HAP-1 (cell line): ENCODE results near the gene STK38L.

Experiments
- DNase-seq, 2 experiments: peaks; one replicate each; pipeline ENCODE4 v3.0.0-alpha.2; 2016 to 2020; ENCODE audit warnings: low spot score in 2 of 2
- H3K27me3 ChIP-seq: fragments of 250-450 bp; sonication (Bioruptor Pico); 2 replicates; pipeline ENCODE4 v1.5.1; 2020; ENCODE audit warnings: low read depth, mild to moderate bottlenecking, moderate library complexity
- H3K36me3 ChIP-seq: fragments of 250-450 bp; sonication (Bioruptor Pico); replicated peaks from 2 replicates; pipeline ENCODE4 v1.5.1; 2020; ENCODE audit warnings: mild to moderate bottlenecking
- H3K4me1 ChIP-seq: fragments of 250-450 bp; sonication (Bioruptor Pico); 2 replicates; pipeline ENCODE4 v1.5.1; 2020; ENCODE audit warnings: mild to moderate bottlenecking
- H3K4me3 ChIP-seq: fragments of 250-450 bp; sonication (Bioruptor Pico); 2 replicates; pipeline ENCODE4 v1.5.1; 2020; ENCODE audit warnings: mild to moderate bottlenecking, moderate library complexity
- H3K9me3 ChIP-seq: fragments of 250-450 bp; sonication (Bioruptor Pico); 2 replicates; pipeline ENCODE4 v1.5.1; 2020; ENCODE audit warnings: mild to moderate bottlenecking, moderate library complexity
- in situ Hi-C: fragments of 300-500 bp; cut with MboI; formaldehyde crosslinking; loops from 3 replicates; pipeline ENCODE4 v1.14.3; 2020; ENCODE audit warnings: low sequenced_read_pairs, inconsistent platforms, mixed read lengths

The STK38L gene

DNA sequence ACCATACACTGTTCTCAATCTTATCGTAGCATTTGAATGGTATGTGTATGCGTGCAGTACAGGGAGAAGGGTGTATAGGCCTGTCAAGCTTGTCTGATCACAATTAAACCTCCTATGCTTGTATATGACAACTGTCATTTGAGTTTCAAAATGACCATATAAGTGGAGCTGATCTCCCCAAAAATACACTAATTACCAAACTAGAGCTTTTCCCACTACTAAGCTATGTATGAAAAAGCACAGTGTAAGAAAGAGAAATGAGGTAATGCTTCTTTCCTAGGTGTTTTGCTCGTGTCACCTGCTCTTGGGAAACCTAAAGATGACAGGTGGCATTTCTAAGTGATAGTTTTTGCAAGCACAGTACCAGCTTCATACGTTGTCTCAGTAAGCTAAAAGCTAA is 1.1 kb upstream of the STK38L start:
- no peaks in the 10 kb centered on the region for H3K36me3 ChIP-seq
- no peak overlapping the region for H3K4me3 ChIP-seq
- no peaks in the 10 kb centered on the region for H3K9me3 ChIP-seq
- in situ Hi-C loops: loop anchor here (10.0 kb wide), 1 partner anchor 52 kb away; no protein-coding TSS in a partner anchor
- no peak for DNase-seq
- peaks cover 25% of the 10 kb centered on the region for H3K4me1 ChIP-seq
- no peaks in the 10 kb centered on the region for H3K27me3 ChIP-seq

DNA sequence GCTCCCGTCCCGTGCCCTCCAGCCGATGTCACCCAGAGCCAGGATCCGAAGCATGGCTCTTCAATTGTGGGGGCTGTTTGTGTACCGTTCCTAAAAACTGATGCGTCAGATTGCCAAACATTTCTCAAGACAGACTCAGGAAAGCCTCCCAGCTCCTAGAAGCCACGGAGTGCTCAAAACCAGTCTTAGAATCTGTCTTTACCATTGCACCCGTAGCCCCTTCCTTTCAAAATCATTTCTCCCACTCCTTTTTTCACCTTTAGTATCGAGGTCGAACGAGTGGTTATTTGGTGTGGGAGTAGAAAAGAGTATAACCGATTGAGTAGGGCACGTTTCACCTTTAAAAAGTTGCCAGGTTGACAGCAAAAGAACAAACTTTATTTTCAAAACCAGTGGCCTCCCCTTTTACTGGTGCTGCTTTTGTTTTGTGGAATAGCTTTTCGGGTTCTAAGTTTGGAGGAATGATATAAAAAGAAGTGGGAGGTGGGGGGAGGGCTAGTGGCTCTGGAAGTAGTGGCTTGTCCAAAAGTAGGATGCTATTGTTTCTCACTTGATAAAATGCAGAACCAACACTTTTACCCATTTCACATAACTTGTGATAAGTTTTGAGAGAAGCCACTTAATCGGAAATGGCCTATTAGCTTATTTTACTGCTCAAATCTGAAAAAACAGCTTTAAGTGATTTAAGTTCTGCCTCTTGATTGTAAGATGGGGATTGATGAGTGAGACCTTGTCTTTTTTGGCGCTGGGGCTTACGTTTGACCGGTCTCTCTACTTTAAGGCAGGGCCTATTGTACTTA is 803 bp downstream of the STK38L start:
- Histone ChIP-seq H3K9me3 (no peaks in the 10 kb centered on the region), H3K4me1 (peaks cover 25% of the 10 kb centered on the region)
- in situ Hi-C loops: loop anchor here (10.0 kb wide), 1 partner anchor 50 kb away; no protein-coding TSS in a partner anchor

DNA sequence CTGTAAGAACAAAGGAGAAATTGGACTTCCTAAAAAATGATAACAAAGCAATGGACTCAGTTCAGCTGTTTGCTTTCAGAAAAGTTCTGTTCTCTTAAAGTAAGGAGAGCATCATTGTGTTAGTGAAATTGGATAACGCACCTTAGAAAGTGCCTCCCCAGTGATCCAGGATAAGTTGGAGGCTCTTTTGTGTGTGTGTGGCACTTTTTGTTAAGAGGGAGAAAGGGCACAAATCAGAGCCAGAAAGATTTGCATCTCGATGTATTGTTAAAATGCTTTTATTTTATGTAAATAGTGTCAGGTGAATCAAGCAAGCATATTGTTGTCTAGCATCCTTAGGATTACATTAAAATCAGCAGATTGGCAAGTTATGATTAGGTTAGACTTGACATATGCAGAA is 2.1 kb downstream of the STK38L start:
- Histone ChIP-seq H3K27me3 (no peaks in the 10 kb centered on the region), H3K4me1 (peaks cover 25% of the 10 kb centered on the region), H3K9me3 (no peaks in the 10 kb centered on the region), H3K4me3 (no peak overlapping the region), H3K36me3 (no peaks in the 10 kb centered on the region)
- peak; percentile 36 to 67 for DNase-seq
- in situ Hi-C loops: loop anchor here (10.0 kb wide), 1 partner anchor 49 kb away; no protein-coding TSS in a partner anchor

More for the DNA sequence above, 803 bp downstream of the STK38L start:
- DNase-seq: peak in 1 of 2 experiments; percentile 14
- Histone ChIP-seq H3K4me3 (peak overlapping the region; percentile 71), H3K27me3 (no peaks in the 10 kb centered on the region), H3K36me3 (no peaks in the 10 kb centered on the region)

DNA sequence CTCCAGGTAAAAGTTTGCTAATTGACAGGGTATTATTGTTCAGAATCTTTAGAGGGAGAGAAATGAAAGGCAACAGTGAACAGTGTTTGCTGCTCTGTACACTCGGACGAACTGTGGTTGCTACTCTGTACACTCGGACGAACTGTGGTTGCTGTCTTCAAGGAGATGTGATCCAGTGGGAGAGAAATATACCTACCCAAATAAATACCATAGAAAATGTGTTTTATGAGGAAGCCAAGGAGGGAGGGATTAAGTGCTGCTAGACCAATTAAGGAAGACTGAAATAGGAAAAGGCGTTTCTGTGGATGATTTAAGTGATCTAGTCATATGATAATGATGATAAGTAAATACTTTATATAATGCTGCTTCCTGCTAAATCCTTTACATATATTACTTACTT is 2.7 kb downstream of the STK38L start:
- no peaks in the 10 kb centered on the region for H3K27me3 ChIP-seq
- peak; percentile 16 to 49 for DNase-seq
- no peaks in the 10 kb centered on the region for H3K9me3 ChIP-seq
- in situ Hi-C loops: loop anchor here (10.0 kb wide), 1 partner anchor 48 kb away; no protein-coding TSS in a partner anchor
- no peak overlapping the region for H3K4me3 ChIP-seq
- peaks cover 25% of the 10 kb centered on the region for H3K4me1 ChIP-seq
- H3K36me3 ChIP-seq: no peaks in the 10 kb centered on the region

DNA sequence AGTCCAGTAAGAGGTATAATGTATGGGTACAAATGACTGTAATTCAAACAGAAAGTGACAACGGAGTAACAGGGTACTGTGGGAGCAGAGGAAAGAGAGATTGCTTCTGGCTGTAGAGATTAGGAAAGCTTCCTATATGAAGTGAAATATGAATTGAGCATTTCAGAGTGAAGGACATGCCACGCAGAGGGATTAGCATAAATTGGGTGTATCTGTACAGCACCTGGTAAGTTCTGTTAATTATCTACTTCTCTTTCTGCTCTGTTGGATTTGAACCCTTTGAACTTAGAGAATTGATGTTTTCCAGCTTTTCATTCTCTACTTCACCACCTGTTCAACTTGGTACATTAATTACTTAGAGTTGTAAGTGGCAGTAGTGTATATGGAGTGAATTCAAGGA is 8.8 kb downstream of the STK38L start:
- DNase-seq: no peak
- no peak overlapping the region for H3K4me3 ChIP-seq
- in situ Hi-C loops: no loop called here

DNA sequence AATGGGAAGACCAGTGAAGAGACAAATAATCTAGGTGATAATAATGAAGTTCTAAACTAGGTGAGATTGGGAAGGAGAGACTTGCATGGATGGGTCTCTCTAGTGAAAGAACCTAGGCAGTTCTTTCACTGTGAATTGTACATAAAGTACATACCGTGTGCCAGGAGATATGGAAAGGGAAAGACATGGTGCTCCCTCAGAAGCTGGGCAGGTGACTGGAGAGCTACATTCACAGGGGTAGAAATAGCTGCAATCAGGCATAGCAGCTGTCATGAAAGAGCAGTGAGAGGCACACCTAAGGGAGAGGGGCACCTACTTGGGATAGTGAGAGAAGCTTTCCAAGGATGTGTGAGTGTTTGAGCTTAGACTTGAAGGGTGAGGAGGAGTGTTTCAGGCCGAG is 9.3 kb downstream of the STK38L start:
- in situ Hi-C loops: no loop called here
- DNase-seq: no peak
- no peak overlapping the region for H3K4me3 ChIP-seq

More for the DNA sequence above, 8.8 kb downstream of the STK38L start:
- no peaks in the 10 kb centered on the region for H3K9me3 ChIP-seq
- no peaks in the 10 kb centered on the region for H3K27me3 ChIP-seq
- peaks cover 9% of the 10 kb centered on the region for H3K4me1 ChIP-seq
- H3K36me3 ChIP-seq: no peaks in the 10 kb centered on the region

DNA sequence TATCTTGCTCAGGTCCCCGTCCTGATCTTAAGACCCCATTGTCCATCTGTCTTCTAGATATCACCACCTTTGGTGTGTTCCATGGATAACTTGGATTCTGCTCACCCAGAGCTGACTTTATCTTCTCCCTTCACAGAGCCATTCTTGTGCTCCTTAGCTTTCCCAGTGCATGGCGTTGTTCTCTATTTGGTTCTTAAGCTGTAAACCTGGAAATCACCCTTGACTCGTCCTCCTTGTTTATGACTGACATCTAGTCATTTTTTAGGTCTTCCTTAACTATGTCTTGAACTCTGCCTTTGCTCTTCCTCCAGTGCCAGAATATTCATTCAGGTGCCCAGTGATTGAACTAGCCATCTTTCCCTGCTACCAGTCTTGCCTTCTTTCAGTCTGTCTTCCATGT is 11.7 kb downstream of the STK38L start:
- Histone ChIP-seq H3K9me3 (no peaks in the 10 kb centered on the region), H3K4me1 (peaks cover 24% of the 10 kb centered on the region), H3K27me3 (no peaks in the 10 kb centered on the region), H3K4me3 (no peak overlapping the region), H3K36me3 (no peaks in the 10 kb centered on the region)
- in situ Hi-C loops: no loop called here
- DNase-seq: no peak

More for the DNA sequence above, 9.3 kb downstream of the STK38L start:
- Histone ChIP-seq H3K27me3 (no peaks in the 10 kb centered on the region), H3K4me1 (peaks cover 9% of the 10 kb centered on the region), H3K9me3 (no peaks in the 10 kb centered on the region), H3K36me3 (no peaks in the 10 kb centered on the region)

DNA sequence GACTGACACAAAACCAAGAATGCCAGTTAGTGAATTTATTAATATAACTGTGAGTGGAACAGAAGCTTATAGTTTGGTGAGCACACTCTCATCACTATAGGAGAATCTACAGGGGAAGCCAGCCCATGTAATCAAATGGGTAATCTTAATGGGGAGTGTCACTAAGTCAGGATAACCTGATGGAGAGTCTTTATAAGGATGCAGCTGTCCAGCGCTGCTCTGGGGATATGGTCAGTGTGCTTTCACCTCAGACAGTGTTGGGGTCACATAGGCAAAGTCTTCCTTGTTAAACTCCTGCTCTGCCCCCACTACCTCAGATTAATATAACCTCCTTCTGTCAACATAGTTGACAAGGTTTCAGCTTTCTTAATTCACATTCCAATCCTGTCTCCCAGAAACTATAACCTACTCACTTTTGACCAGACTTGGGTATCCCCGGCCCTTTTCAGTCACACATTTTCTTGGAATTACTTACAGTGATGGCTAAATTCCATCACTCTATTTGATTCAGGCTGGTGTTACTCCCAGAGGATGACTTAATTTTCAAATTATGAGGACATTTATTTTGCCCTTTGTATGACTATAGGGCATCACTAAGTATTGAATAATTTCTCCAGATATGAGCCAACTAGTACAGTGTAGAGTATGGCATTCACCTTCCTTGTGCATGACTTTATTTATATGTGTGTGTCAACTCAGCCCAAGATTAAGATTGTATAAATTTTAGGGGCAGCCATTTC is 13.2 kb downstream of the STK38L start:
- Histone ChIP-seq H3K4me3 (no peak overlapping the region), H3K36me3 (no peaks in the 10 kb centered on the region), H3K27me3 (no peaks in the 10 kb centered on the region), H3K4me1 (peaks cover 30% of the 10 kb centered on the region), H3K9me3 (no peaks in the 10 kb centered on the region)
- in situ Hi-C loops: no loop called here
- DNase-seq: no peak

DNA sequence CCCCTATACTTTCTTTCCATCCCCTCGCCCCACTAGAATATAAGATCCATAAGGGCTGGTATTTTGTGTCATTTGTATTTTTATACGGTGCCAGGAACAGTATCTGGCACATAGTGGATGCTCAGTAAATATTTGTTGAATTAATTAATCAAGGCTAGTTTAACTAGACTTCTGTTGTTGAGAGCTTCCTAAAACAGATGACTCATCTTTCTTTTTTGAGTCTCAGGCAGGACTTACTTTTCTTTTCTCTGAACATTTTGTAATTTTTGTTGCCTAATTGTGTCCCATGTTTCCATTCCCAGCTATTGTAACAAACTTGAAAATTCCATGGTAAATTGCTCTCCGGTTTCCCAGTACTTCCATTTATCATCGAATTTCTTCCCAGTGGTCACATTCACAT is 16.7 kb downstream of the STK38L start:
- no peaks in the 10 kb centered on the region for H3K27me3 ChIP-seq
- no peaks in the 10 kb centered on the region for H3K36me3 ChIP-seq
- H3K9me3 ChIP-seq: no peaks in the 10 kb centered on the region
- in situ Hi-C loops: no loop called here
- no peak overlapping the region for H3K4me3 ChIP-seq
- H3K4me1 ChIP-seq: peaks cover 21% of the 10 kb centered on the region
- DNase-seq: no peak

DNA sequence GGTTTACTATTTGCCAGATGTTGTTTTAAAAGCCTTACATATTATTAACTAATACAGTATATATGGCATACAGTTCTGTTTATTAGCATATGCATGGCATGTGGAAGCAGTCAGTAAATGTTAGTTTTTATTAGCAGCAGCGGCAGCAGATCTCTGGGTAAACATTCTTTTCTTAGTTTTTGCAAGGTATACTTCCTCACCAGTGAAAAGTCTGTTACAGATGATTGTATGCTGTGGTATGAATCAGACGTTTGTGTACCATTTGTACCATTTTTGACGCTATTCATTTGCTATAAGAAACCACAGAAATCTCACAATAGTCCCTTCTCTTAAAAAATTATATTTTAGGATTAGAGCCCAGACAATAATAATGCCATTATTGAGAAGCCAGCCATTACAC is 17.8 kb downstream of the STK38L start:
- no peaks in the 10 kb centered on the region for H3K9me3 ChIP-seq
- H3K36me3 ChIP-seq: no peaks in the 10 kb centered on the region
- no peak overlapping the region for H3K4me3 ChIP-seq
- peaks cover 21% of the 10 kb centered on the region for H3K4me1 ChIP-seq
- no peaks in the 10 kb centered on the region for H3K27me3 ChIP-seq
- DNase-seq: no peak
- in situ Hi-C loops: no loop called here

DNA sequence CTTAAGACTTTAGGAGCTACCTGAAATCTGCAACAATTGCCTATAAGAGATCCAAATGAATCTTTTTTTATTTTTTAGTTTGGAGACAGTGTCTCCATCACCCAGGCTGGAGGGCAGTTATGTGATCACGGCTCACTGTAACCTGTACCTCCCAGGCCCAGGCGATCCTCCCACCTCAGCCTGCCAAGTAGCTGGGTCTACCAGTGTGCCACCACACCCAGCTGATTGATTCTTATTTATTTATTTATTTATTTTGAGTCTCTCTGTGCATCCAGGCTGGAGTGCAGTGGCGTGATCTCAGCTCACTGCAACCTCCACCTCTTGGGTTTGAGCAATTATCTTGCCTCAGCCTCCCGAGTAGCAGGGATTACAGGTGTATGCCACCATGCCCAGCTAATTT is 26.1 kb downstream of the STK38L start:
- in situ Hi-C loops: no loop called here
- Histone ChIP-seq H3K27me3 (no peaks in the 10 kb centered on the region), H3K9me3 (no peaks in the 10 kb centered on the region), H3K36me3 (no peaks in the 10 kb centered on the region), H3K4me1 (peaks cover 11% of the 10 kb centered on the region), H3K4me3 (no peak overlapping the region)
- no peak for DNase-seq

DNA sequence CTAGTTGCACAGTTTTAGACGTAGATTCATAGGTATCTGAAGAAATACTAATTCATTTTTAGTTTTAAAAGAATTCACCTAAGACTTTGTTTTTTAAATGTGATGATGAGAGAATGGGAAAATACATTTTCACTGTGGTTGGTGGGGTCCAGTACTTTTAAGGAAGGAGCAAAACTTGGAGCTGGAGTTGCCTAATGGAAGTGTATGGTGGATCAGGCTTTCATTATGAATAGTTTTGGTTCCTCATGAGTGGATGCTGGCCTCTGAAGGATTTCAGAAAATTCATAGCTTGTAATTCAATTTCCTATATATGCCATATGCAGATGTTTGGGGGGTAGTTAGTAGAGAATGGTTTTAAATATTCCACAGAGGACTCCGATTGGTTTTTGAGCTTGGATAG is 27.1 kb downstream of the STK38L start:
- H3K4me1 ChIP-seq: peaks cover 18% of the 10 kb centered on the region
- DNase-seq: no peak
- H3K27me3 ChIP-seq: no peaks in the 10 kb centered on the region
- no peak overlapping the region for H3K4me3 ChIP-seq
- H3K36me3 ChIP-seq: no peaks in the 10 kb centered on the region
- no peaks in the 10 kb centered on the region for H3K9me3 ChIP-seq
- in situ Hi-C loops: no loop called here

DNA sequence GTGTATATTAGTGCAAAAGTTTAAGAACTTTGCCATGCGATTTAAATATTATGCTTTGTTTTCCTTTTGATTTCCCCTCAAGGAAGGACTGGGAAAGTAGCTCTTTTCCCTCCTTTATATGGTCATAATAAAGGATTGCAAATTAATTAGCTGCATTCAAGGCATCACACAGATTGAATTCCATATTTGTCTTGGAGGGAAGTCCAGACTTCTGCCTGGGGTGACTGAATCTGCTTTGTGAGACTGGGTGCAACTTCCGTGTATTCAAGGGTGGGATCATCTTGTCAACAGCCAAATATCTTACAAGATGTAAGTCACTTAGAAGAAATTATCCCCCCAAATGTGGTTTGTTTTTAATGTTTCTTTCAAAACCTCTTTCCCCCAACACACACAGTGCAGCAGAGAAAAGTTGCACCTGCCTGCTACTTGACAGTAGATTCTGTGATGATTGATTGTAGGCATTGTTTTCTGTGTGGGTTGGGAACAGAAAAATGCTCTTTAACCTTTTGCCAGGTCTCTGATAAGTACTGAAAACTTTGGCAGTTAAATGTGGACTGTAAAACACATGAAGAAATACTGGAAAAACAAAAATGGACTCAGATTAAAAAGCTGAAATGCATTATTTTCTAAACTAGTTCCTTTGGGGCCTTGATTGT is 28.4 kb downstream of the STK38L start:
- Histone ChIP-seq H3K4me3 (no peak overlapping the region), H3K9me3 (no peaks in the 10 kb centered on the region)
- DNase-seq: no peak

DNA sequence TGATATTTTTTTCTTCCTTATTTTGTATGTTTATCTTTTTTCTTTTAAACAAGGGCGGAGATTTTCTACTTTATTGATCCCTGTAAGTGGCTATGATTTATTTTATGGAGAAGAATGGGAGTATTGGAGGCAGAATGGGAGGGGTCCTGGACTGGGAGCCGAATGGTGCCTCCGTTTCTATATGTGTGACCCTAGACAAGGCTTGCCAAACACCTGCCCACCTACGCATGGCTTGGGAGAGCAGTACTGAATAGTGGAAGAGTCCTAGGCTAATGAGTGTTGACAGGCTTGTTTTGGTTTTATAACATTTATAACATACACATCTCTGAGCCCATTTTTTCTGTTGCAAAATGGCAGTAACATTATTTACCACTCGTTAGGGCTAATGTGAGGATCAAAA is 29.0 kb downstream of the STK38L start:
- in situ Hi-C loops: no loop called here
- Histone ChIP-seq H3K9me3 (no peaks in the 10 kb centered on the region), H3K36me3 (no peaks in the 10 kb centered on the region), H3K4me1 (peaks cover 35% of the 10 kb centered on the region), H3K4me3 (no peak overlapping the region), H3K27me3 (no peaks in the 10 kb centered on the region)
- DNase-seq: no peak

More for the DNA sequence above, 28.4 kb downstream of the STK38L start:
- in situ Hi-C loops: no loop called here
- Histone ChIP-seq H3K27me3 (no peaks in the 10 kb centered on the region), H3K4me1 (peaks cover 29% of the 10 kb centered on the region), H3K36me3 (no peaks in the 10 kb centered on the region)
